ENCODE data around the gene C16orf86.

C16orf86 gene

DNA sequence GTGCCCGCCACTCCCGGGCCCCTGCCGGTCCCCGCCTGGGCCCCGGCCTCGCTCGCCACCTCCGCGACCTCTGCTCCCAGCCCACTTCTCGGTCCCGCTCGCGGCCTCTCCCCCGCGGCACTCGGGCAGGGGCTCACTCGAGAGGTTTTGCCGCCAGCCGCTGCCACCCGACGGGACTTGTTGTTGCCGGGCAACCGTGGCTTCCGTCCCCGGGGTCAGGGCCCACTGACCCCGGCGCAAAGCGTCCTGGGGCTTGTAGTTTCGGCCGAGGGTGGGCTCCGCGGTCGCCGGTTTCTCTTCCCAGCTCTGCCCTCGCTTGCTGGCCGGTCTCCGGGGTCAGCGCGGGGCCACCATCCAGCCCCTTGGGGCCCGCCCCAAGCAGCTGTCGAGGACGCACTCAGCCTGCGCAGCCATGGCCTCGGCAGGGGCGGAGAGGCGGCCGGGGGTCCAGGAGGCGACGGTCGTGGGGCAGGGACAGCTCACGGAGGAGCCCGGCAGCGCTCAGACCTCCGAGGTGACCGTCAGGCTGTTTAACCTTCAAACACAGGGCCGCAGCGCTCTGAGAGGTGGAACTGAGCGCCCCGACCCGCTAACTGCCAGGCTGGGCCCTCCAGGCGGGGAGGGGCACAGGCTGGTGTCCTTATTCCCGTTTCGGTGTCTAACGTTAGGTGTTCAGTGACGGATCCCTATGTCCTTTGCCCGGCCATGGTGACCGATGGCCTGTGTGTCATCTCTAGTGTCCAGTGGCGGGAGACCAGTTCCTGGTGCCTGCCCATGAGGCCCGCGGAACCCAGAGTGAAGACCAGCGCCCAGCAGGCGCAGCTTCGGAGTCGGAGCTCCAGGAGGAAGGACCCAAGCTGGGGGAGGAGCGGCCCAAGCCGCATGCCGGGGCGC is at the start of gene C16orf86, which contains the start of gene ENKD1:
TSS of gene C16orf86 (plus strand) at position 256 of the 894 bp plus-strand sequence. CDS start at position 413, 157 bp downstream.
TSS of gene ENKD1 (minus strand) at position 192 of the 894 bp plus-strand sequence. CDS start 308 bp downstream, outside the sequence.
- DNase-seq (ENCODE audit: low read depth in 2 of 2): peak; percentile 60 to 62

- no peak for DNase-seq (ENCODE audit: low read depth in 2 of 2)
These were observed 38.4 kb upstream of the C16orf86 start for GRCh38 chr16:67628216-67628615.

DNA sequence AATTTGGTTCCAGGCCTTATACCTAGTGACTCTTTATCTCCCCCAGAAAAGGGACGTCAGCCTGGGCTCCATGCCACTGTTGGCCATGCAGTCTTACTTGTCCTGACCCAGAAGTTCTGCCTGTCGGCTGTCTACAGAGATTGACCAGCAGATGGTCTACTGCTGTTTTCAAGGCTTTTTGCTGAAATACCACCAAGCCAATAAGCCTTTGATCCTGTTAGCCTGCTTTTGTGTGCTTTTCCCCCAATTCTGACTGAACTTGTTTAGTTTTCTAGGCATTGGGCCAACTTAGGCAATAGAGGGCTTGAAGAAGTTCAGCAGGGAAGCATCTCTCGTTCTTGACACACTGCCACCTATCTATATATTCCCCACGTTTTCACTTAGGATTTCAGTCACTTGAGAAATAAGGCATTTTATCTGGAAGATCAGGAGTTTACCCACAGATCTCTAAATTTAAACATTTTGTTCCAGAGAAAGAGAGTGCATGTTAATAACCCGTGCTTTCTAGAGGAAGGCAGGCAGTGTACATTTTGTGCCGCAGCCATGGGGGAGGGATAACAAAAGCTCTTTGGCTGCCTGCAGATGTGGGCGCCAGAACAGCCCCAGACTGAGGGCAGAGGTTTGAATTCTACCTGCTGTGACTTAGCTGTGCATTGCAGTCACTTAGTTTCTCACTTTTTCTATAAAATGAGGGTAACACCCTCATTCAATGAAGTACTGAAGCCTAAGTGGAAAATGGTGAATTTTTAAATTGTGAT is 34.0 kb upstream of the C16orf86 start:
- no peak for DNase-seq (ENCODE audit: low read depth in 2 of 2)

DNA sequence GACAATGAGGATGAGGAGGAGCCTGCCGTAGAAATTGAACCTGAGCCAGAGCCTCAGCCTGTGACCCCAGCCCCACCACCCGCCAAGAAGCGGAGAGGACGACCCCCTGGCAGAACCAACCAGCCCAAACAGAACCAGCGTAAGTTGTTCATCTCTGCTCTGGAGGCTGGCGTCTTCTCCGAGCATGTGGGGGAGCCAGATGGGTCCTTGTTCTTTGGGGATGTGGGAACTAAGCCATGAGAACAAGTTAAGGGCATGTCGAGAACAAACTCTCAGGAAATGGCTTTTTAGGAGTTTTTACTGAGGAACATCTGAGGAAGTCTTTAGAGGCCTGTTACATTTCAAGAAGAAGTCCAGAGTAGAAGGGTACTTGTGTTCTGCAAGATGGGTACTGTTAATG is 29.9 kb upstream of the C16orf86 start:
- no peak for DNase-seq (ENCODE audit: low read depth in 2 of 2)

GRCh38 chr16:67637625-67638024 is 29.0 kb upstream of the C16orf86 start:
- no peak for DNase-seq (ENCODE audit: low read depth in 2 of 2)

- no peak for DNase-seq (ENCODE audit: low read depth in 2 of 2)
These were observed 24.6 kb upstream of the C16orf86 start for GRCh38 chr16:67641779-67642708.

DNA sequence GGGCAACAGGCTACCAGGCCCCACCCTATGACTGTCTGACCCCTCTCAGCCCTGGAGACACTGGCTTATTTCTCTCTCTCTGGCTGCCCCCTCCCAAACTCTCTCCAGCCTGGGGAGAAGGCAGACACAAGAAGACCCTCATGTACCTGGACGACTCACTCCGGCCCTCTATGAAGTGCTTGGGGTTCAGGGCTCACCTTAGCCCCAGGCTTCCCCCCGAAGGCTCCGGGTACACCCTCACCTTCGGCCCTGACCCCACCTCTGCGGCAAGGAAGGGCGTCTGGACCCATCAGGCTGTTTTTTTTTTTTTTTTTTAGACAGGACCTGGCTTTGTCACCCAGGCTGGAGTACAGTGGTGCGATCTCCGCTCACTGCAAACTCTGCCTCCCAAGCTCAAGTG is 22.6 kb upstream of the C16orf86 start:
- DNase-seq (ENCODE audit: low read depth in 2 of 2): no peak

GRCh38 chr16:67645397-67646121 is 21.1 kb upstream of the C16orf86 start:
- no peak for DNase-seq (ENCODE audit: low read depth in 2 of 2)

- DNase-seq (ENCODE audit: low read depth in 2 of 2): no peak
These were observed 19.4 kb upstream of the C16orf86 start for GRCh38 chr16:67647111-67647651.

- DNase-seq (ENCODE audit: low read depth in 2 of 2): no peak
These were observed 18.9 kb upstream of the C16orf86 start for GRCh38 chr16:67647681-67648080.

DNA sequence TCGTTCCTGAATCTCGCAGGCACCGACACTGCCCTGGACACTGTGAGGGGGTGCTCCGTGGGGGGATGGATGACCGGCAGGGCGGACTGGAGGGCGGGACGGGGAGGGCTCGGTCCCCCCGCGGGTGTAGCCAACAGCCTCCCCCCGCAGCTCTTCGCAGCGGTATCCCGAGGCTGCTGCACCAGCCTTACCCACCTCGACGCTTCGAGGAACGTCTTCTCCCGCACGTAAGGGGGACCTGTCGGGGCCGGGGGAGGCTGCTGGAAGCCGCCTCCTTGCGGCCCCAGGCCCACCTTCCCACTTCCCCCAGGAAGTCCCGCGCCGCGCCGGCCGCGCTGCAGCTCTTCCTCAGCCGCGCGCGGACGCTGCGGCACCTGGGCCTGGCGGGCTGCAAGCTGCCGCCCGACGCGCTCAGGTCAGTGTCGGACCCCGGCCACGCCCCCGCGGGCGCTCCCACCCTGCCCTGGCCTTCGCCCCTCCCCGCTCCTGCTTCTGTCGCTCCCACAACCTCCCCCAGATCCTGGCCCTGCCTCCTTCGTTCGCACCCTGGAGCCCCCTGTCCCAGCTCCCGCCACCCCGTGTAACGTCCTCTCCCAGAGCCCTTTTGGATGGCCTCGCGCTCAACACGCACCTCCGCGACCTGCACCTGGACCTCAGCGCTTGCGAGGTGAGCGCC is 18.4 kb upstream of the C16orf86 start:
- DNase-seq (ENCODE audit: low read depth in 2 of 2): no peak

GRCh38 chr16:67648764-67649407 is 17.7 kb upstream of the C16orf86 start:
- DNase-seq (ENCODE audit: low read depth in 2 of 2): no peak

DNA sequence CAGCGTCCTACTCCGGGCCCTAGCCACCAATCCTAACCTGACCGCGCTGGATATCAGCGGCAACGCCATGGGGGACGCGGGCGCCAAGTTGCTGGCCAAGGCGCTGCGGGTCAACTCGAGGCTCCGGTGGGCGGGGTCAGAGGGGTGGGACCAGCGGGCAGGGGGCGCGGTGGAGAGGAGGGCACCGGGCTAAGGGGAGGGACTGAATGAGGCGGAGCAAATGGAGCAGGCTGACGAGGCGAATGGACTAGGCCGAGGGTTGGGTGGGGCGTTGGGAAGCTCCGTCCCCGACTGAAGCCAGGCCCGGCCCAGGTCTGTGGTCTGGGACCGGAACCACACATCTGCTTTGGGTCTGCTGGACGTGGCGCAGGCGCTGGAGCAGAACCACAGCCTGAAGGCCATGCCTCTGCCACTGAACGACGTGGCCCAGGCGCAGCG is 17.1 kb upstream of the C16orf86 start:
- no peak for DNase-seq (ENCODE audit: low read depth in 2 of 2)

DNA sequence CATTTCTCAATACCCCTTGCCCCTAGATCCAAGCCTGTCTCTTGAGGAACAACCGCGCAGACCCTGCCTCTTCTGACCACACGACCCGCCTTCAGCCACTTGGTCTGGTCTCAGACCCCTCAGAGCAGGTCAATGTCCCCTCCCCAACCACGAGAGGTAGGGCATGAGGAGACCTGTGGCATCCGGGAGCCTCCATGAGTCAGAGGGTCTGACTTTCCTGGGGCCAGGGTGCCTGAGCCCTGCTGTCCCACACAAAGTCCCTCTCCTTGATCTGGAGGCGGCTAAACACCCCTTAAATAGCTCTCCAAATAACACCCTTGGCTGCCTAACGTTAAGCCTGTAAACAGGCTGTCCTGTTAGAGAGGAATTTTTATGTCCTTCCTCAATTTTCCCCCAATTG is 16.6 kb upstream of the C16orf86 start:
- DNase-seq (ENCODE audit: low read depth in 2 of 2): no peak

- no peak for DNase-seq (ENCODE audit: low read depth in 2 of 2)
These were observed 15.6 kb upstream of the C16orf86 start for GRCh38 chr16:67651039-67651438.

- no peak for DNase-seq (ENCODE audit: low read depth in 2 of 2)
These were observed 14.8 kb upstream of the C16orf86 start for GRCh38 chr16:67651847-67652246.

DNA sequence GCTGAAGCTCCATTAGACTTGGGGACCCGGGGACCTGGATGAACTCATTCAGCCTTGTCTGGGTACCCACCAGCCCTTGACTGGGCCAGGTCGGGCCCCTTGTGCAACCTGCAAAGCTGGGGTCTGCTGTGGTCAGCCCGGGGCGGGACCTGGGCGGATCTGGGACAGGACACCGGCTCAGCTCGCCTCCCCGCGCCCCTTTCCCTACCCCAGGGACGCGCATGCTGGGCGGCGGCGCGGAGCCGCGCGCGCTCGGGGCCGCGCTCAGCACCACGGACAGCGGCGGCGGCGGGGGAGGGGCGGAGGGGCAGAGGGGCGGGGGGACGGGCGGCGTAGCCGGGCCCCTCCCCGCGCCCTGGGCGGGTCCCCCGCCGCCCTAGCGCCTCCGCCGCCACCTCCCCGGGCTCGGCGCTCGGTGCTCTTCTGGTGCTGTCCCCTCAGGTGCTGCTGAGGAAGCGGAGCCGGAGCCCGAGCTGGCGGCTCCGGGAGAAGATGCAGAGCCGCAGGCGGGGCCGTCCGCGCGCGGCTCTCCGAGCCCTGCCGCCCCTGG is 14.0 kb upstream of the C16orf86 start:
- no peak for DNase-seq (ENCODE audit: low read depth in 2 of 2)

- DNase-seq (ENCODE audit: low read depth in 2 of 2): no peak
These were observed 13.4 kb upstream of the C16orf86 start for GRCh38 chr16:67653128-67653788.

Data from stimulated activated CD8-positive, alpha-beta memory T cell treated with anti-CD3 and anti-CD28 coated beads, Interleukin-7, amount 100 ng/mL, for 1 hour (primary cell).